H9 (cell line): Measurements from ENCODE around the gene APCDD1. TPM values are rescaled to one million over a fixed set of nuclear protein-coding genes. Genes with fewer than 3 reads are reported as not detected.

Experiments
- DNase-seq: peaks from one replicate; pipeline ENCODE4 v3.0.0-alpha.2; 2017
- H2AFZ ChIP-seq: one replicate; pipeline ENCODE4 v1.6.1; 2013; ENCODE audit warnings: mild to moderate bottlenecking, low read length, control low read depth, moderate library complexity
- H2AK5ac ChIP-seq: 2 replicates; pipeline ENCODE4 v1.6.1; 2013; ENCODE audit warnings: low read length, control low read depth, mixed read lengths; ENCODE audit not compliant: insufficient read length
- H2BK120ac ChIP-seq: one replicate; pipeline ENCODE4 v1.6.1; 2013; ENCODE audit warnings: low read depth, mild to moderate bottlenecking, low read length, control low read depth, inconsistent platforms; ENCODE audit not compliant: poor library complexity, severe bottlenecking
- H2BK12ac ChIP-seq: 2 replicates; pipeline ENCODE4 v1.6.1; 2013; ENCODE audit warnings: low read length, control low read depth, mixed read lengths, low read depth; ENCODE audit not compliant: insufficient read length
- H2BK15ac ChIP-seq: 2 replicates; pipeline ENCODE4 v1.6.1; 2013; ENCODE audit warnings: low read depth, low read length, control low read depth
- H2BK20ac ChIP-seq: one replicate; pipeline ENCODE4 v1.6.1; 2013; ENCODE audit warnings: low read depth, mild to moderate bottlenecking, low read length, control low read depth, inconsistent platforms; ENCODE audit not compliant: poor library complexity, severe bottlenecking
- H2BK5ac ChIP-seq: 2 replicates; pipeline ENCODE4 v1.6.1; 2013; ENCODE audit warnings: low read length, control low read depth, mixed read lengths; ENCODE audit not compliant: insufficient read length
- H3K14ac ChIP-seq: 2 replicates; pipeline ENCODE4 v1.6.1; 2013; ENCODE audit warnings: low read length, control low read depth; ENCODE audit not compliant: insufficient read depth
- H3K18ac ChIP-seq: 2 replicates; pipeline ENCODE4 v1.6.1; 2013; ENCODE audit warnings: low read depth, mild to moderate bottlenecking, mixed read lengths, low read length, control low read depth; ENCODE audit not compliant: insufficient read length
- H3K23ac ChIP-seq: 2 replicates; pipeline ENCODE4 v1.6.1; 2013; ENCODE audit warnings: low read length, control low read depth, mixed read lengths, low read depth; ENCODE audit not compliant: insufficient read length
- H3K23me2 ChIP-seq: 2 replicates; pipeline ENCODE4 v1.6.1; 2013; ENCODE audit warnings: low read depth, mild to moderate bottlenecking, mixed read lengths, low read length, control low read depth; ENCODE audit not compliant: insufficient read length, poor library complexity, severe bottlenecking
- H3K27ac ChIP-seq: 2 replicates; pipeline ENCODE4 v1.5.1; 2013; ENCODE audit warnings: low read length, control low read depth, mixed read lengths, low read depth; ENCODE audit not compliant: insufficient read length
- H3K27me3 ChIP-seq: 2 replicates; pipeline ENCODE4 v1.6.1; 2013; ENCODE audit warnings: low read length, control low read depth, inconsistent platforms; ENCODE audit not compliant: insufficient read depth
- H3K4ac ChIP-seq: 2 replicates; pipeline ENCODE4 v1.6.1; 2013; ENCODE audit warnings: low read depth, mild to moderate bottlenecking, control low read depth, inconsistent platforms, low read length, moderate library complexity
- H3K4me1 ChIP-seq: 2 replicates; pipeline ENCODE4 v1.6.1; 2013; ENCODE audit warnings: low read length, control low read depth, inconsistent platforms; ENCODE audit not compliant: insufficient read depth
- H3K4me2 ChIP-seq: 2 replicates; pipeline ENCODE4 v1.6.1; 2013; ENCODE audit warnings: low read length, control low read depth, mixed read lengths; ENCODE audit not compliant: insufficient read length, insufficient read depth
- H3K56ac ChIP-seq: 2 replicates; pipeline ENCODE4 v1.6.1; 2013; ENCODE audit warnings: low read depth, mild to moderate bottlenecking, mixed read lengths, low read length, control low read depth; ENCODE audit not compliant: insufficient read length
- H3K79me1 ChIP-seq: 2 replicates; pipeline ENCODE4 v1.6.1; 2013; ENCODE audit warnings: low read depth, mild to moderate bottlenecking, moderate library complexity, low read length, control low read depth, inconsistent platforms; ENCODE audit not compliant: insufficient read depth, poor library complexity, severe bottlenecking
- H3K79me2 ChIP-seq: 2 replicates; pipeline ENCODE4 v1.6.1; 2013; ENCODE audit warnings: low read length, control low read depth, inconsistent platforms; ENCODE audit not compliant: insufficient read depth
- H3K9ac ChIP-seq: 2 replicates; pipeline ENCODE4 v1.6.1; 2013; ENCODE audit warnings: low read length, control low read depth, mixed read lengths; ENCODE audit not compliant: insufficient read length; ENCODE audit errors: extremely low read depth
- H3K9me3 ChIP-seq: one replicate; pipeline ENCODE4 v1.6.1; 2013; ENCODE audit warnings: low read depth, low read length, inconsistent platforms; ENCODE audit not compliant: control insufficient read depth
- H3T11ph ChIP-seq: one replicate; pipeline ENCODE4 v1.6.1; 2013; ENCODE audit warnings: mild to moderate bottlenecking, low read length, control low read depth, inconsistent platforms
- H4K20me1 ChIP-seq: one replicate; pipeline ENCODE4 v1.6.1; 2013; ENCODE audit not compliant: control insufficient read depth, insufficient read length, insufficient read depth
- H4K5ac ChIP-seq: 2 replicates; pipeline ENCODE4 v1.6.1; 2013; ENCODE audit warnings: low read depth, mild to moderate bottlenecking, mixed read lengths, low read length, control low read depth; ENCODE audit not compliant: insufficient read length
- H4K8ac ChIP-seq: replicated peaks from 2 replicates; pipeline ENCODE4 v1.6.1; 2013; ENCODE audit warnings: low read length, control low read depth, mixed read lengths, low read depth; ENCODE audit not compliant: insufficient read length
- H4K91ac ChIP-seq: 2 replicates; pipeline ENCODE4 v1.6.1; 2013; ENCODE audit warnings: low read depth, mild to moderate bottlenecking, moderate library complexity, mixed read lengths, low read length, control low read depth; ENCODE audit not compliant: insufficient read length
- H3K27ac Mint-ChIP-seq, 3 experiments: 2 replicates in 2 of 3; 3 replicates in 1 of 3; pipeline ENCODE4 v1.8.0; 2020 to 2021; ENCODE audit warnings: mixed read lengths in 3 of 3, mild to moderate bottlenecking in 1 of 3, moderate library complexity in 1 of 3
- H3K27me3 Mint-ChIP-seq: 2 replicates; pipeline ENCODE4 v1.8.0; 2021; ENCODE audit warnings: low read depth, mild to moderate bottlenecking, moderate library complexity, mixed read lengths
- H3K36me3 Mint-ChIP-seq, 3 experiments: 2 replicates in 2 of 3; 3 replicates in 1 of 3; pipeline ENCODE4 v1.8.0; 2020 to 2021; ENCODE audit warnings: low read depth in 3 of 3, mixed read lengths in 3 of 3; ENCODE audit not compliant: insufficient read depth in 1 of 3
- H3K4me1 Mint-ChIP-seq, 2 experiments: 2 replicates each; pipeline ENCODE4 v1.8.0; 2020; ENCODE audit warnings: mixed read lengths in 2 of 2
- H3K4me3 Mint-ChIP-seq, 2 experiments: 2 replicates in 1 of 2; 3 replicates in 1 of 2; pipeline ENCODE4 v1.8.0; 2020 to 2021; ENCODE audit warnings: mild to moderate bottlenecking in 2 of 2, mixed read lengths in 2 of 2, moderate library complexity in 1 of 2
- H3K9me3 Mint-ChIP-seq, 2 experiments: 2 replicates in 1 of 2; 3 replicates in 1 of 2; pipeline ENCODE4 v1.8.0; 2020; ENCODE audit warnings: mild to moderate bottlenecking in 2 of 2, mixed read lengths in 2 of 2, moderate library complexity in 1 of 2
- total RNA-seq: library from RNA; stranded (reverse); gene quantifications from 2 replicates; pipeline ENCODE4 v1.2.1, GENCODE V29; 2021
- TF ChIP-seq, protein P1 (sequence below): fragments of 200-600 bp; sonication (generic); conservative IDR thresholded peaks from 3 replicates; pipeline ENCODE4 v1.8.0; 2021; ENCODE audit warnings: antibody characterized with exemption, mild to moderate bottlenecking

APCDD1 gene
- total RNA-seq, 1 experiment from 2014 or later: 1.8 TPM

DNA sequence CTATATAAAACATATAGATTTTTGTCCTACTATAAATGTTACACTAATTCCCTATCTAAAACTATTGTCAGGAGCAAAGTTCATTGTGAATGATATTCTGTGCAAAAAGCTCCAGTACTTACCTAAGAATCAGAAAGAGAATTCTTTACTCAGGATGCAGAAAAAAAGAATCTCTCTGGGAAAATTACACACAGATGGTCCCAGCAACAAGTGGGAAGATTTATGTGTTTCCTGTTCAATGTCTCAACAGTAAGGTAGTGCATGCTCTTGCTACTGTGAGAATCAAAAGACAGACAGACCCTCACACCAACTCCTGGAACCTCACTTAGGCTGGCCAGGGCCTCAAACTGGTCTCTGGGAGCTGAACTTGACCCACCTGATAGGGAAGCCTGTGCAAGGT, 60.2 kb downstream of the APCDD1 start:
- no peaks in the 10 kb centered on the region; a peak in 2 of 7 replicates for H3K36me3 Mint-ChIP-seq
- Histone ChIP-seq H4K91ac (no peak overlapping the region), H2AK5ac (no peak overlapping the region), H4K20me1 (no peaks in the 10 kb centered on the region), H3K4me1 (no peaks in the 10 kb centered on the region), H3K14ac (no peak overlapping the region), H3K9ac (no peak overlapping the region), H3K4me2 (no peak overlapping the region), H4K8ac (no peak overlapping the region), H3K27me3 (no peaks in the 10 kb centered on the region), H3T11ph (no peak overlapping the region), H3K23me2 (no peaks in the 10 kb centered on the region), H3K18ac (no peak overlapping the region), H3K23ac (no peak overlapping the region), H3K4ac (no peak overlapping the region), H3K79me2 (no peaks in the 10 kb centered on the region), H2BK20ac (no peak overlapping the region), H2AFZ (no peak overlapping the region), H2BK12ac (no peak overlapping the region), H4K5ac (no peak overlapping the region), H2BK5ac (no peak overlapping the region), H2BK120ac (no peak overlapping the region), H3K56ac (no peak overlapping the region), H3K9me3 (no peaks in the 10 kb centered on the region), H3K27ac (no peak overlapping the region), H3K79me1 (no peaks in the 10 kb centered on the region), H2BK15ac (no peak overlapping the region)
- peaks cover 8% of the 10 kb centered on the region; the same call in 1 of the 2 replicates for H3K27me3 Mint-ChIP-seq
- peaks cover 0 to 3% of the 10 kb centered on the region in 2 experiments; a peak in 3 of 5 replicates for H3K9me3 Mint-ChIP-seq
- TF ChIP-seq, protein P1, sequence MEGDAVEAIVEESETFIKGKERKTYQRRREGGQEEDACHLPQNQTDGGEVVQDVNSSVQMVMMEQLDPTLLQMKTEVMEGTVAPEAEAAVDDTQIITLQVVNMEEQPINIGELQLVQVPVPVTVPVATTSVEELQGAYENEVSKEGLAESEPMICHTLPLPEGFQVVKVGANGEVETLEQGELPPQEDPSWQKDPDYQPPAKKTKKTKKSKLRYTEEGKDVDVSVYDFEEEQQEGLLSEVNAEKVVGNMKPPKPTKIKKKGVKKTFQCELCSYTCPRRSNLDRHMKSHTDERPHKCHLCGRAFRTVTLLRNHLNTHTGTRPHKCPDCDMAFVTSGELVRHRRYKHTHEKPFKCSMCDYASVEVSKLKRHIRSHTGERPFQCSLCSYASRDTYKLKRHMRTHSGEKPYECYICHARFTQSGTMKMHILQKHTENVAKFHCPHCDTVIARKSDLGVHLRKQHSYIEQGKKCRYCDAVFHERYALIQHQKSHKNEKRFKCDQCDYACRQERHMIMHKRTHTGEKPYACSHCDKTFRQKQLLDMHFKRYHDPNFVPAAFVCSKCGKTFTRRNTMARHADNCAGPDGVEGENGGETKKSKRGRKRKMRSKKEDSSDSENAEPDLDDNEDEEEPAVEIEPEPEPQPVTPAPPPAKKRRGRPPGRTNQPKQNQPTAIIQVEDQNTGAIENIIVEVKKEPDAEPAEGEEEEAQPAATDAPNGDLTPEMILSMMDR: no peak
- 0 out of 4 replicates have a peak, but pooled peaks cover 0 to 2% of the 10 kb centered on the region in 2 experiments for H3K4me1 Mint-ChIP-seq
- no peak overlapping the region for H3K4me3 Mint-ChIP-seq
- H3K27ac Mint-ChIP-seq: no peak overlapping the region
- DNase-seq: no peak
